HEK293T (cell line): ENCODE measurements around the gene DDX20.

ENCODE experiments used
- CTCF ChIA-PET: fragments of 350-600 bp; formaldehyde crosslinking; extraction: SDS; loops from one replicate; lab custom pipeline; 2021; ENCODE audit warnings: antibody characterized with exemption, inconsistent platforms; lab: Yijun Ruan, JAX
- POLR2A ChIA-PET: fragments of 350-600 bp; formaldehyde crosslinking; extraction: SDS; loops from one replicate; lab custom pipeline; 2020; ENCODE audit warnings: antibody characterized with exemption, inconsistent platforms; lab: Yijun Ruan, JAX
- DNase-seq: peaks from one replicate; pipeline ENCODE4 v3.0.0; 2012; ENCODE audit warnings: mixed read lengths; ENCODE audit errors: extremely low spot score
- ARNT ChIP-seq: fragments of 450-650 bp; IDR thresholded peaks from 2 replicates; pipeline ENCODE4 v1.6.1; 2017; ENCODE audit warnings: mild to moderate bottlenecking
- BHLHE40 ChIP-seq: fragments of 450-650 bp; IDR thresholded peaks from 2 replicates; pipeline ENCODE4 v1.6.1; 2016; ENCODE audit warnings: mild to moderate bottlenecking, moderate library complexity, borderline replicate concordance
- CTBP1 ChIP-seq: fragments of 450-650 bp; IDR thresholded peaks from 2 replicates; pipeline ENCODE4 v1.6.1; 2016; ENCODE audit warnings: borderline replicate concordance
- ELF4 ChIP-seq: fragments of 450-650 bp; IDR thresholded peaks from 2 replicates; pipeline ENCODE4 v1.6.1; 2017; ENCODE audit warnings: antibody characterized with exemption
- FOXA1 ChIP-seq: fragments of 450-650 bp; IDR thresholded peaks from 2 replicates; pipeline ENCODE4 v1.6.1; 2016; ENCODE audit warnings: mild to moderate bottlenecking
- FOXK2 ChIP-seq: fragments of 450-650 bp; IDR thresholded peaks from 2 replicates; pipeline ENCODE4 v1.6.1; 2016; ENCODE audit warnings: mild to moderate bottlenecking
- FOXM1 ChIP-seq: fragments of 450-650 bp; IDR thresholded peaks from 2 replicates; pipeline ENCODE4 v1.6.1; 2017; ENCODE audit warnings: mild to moderate bottlenecking, borderline replicate concordance
- HDGF ChIP-seq: fragments of 450-650 bp; IDR thresholded peaks from 2 replicates; pipeline ENCODE4 v1.6.1; 2017; ENCODE audit warnings: antibody characterized with exemption, borderline replicate concordance
- L3MBTL2 ChIP-seq: fragments of 450-650 bp; conservative IDR thresholded peaks from 2 replicates; pipeline ENCODE4 v1.6.1; 2016; ENCODE audit warnings: mild to moderate bottlenecking
- LEF1 ChIP-seq: fragments of 450-650 bp; IDR thresholded peaks from 2 replicates; pipeline ENCODE4 v1.6.1; 2017; ENCODE audit warnings: mild to moderate bottlenecking, borderline replicate concordance
- NFRKB ChIP-seq: fragments of 450-650 bp; IDR thresholded peaks from 2 replicates; pipeline ENCODE4 v1.6.1; 2016; ENCODE audit warnings: mild to moderate bottlenecking, moderate library complexity
- SP1 ChIP-seq: fragments of 450-650 bp; IDR thresholded peaks from 2 replicates; pipeline ENCODE4 v1.6.1; 2017
- SUZ12 ChIP-seq: fragments of 450-650 bp; IDR thresholded peaks from 2 replicates; pipeline ENCODE4 v1.6.1; 2016; ENCODE audit warnings: mild to moderate bottlenecking
- TARDBP ChIP-seq: fragments of 450-650 bp; IDR thresholded peaks from 2 replicates; pipeline ENCODE4 v1.6.1; 2016
- ZNF384 ChIP-seq: fragments of 450-650 bp; IDR thresholded peaks from 2 replicates; pipeline ENCODE4 v1.6.1; 2016
- TF ChIP-seq, protein P1 (sequence below): fragments of 450-650 bp; IDR thresholded peaks from 2 replicates; pipeline ENCODE4 v1.6.1; 2016

Gene DDX20

GRCh38 chr1:111802984-111803383 lies 47.3 kb downstream of the DDX20 start:
- ChIA-PET POLR2A (no interaction called here), CTCF (interaction anchor here (0.6 kb wide), 1 partner anchor 588 kb away, joined by 3 read pairs; no protein-coding TSS in a partner anchor)
- no peak for DNase-seq
- TF ChIP-seq ELF4 (no peak), FOXA1 (no peak), SUZ12 (no peak), FOXM1 (no peak), CTBP1 (no peak), ARNT (no peak), BHLHE40 (no peak), SP1 (no peak)
- TF ChIP-seq, protein P1, sequence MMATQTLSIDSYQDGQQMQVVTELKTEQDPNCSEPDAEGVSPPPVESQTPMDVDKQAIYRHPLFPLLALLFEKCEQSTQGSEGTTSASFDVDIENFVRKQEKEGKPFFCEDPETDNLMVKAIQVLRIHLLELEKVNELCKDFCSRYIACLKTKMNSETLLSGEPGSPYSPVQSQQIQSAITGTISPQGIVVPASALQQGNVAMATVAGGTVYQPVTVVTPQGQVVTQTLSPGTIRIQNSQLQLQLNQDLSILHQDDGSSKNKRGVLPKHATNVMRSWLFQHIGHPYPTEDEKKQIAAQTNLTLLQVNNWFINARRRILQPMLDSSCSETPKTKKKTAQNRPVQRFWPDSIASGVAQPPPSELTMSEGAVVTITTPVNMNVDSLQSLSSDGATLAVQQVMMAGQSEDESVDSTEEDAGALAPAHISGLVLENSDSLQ: no peak

- CTCF ChIA-PET: no interaction called here
Measured at GRCh38 chr1:111803951-111804350, 48.2 kb downstream of the DDX20 start.

GRCh38 chr1:111804776-111805175 lies 49.1 kb downstream of the DDX20 start:
- POLR2A ChIA-PET: no interaction called here
- CTCF ChIA-PET: no interaction called here
- DNase-seq: no peak
- no peak for TF ChIP-seq FOXM1
- no peak for TF ChIP-seq BHLHE40
- TF ChIP-seq SUZ12: no peak
- no peak for TF ChIP-seq ELF4
- no peak for TF ChIP-seq FOXA1
- TF ChIP-seq NFRKB: no peak

More at GRCh38 chr1:111803951-111804350, 48.2 kb downstream of the DDX20 start:
- POLR2A ChIA-PET: no interaction called here
- TF ChIP-seq ZNF384 (no peak), CTBP1 (no peak), NFRKB (no peak), SP1 (no peak), ARNT (no peak), FOXK2 (no peak), TARDBP (no peak), SUZ12 (no peak), BHLHE40 (no peak), LEF1 (no peak), HDGF (no peak), ELF4 (no peak), FOXA1 (no peak), L3MBTL2 (no peak), FOXM1 (no peak)
- TF ChIP-seq, protein P1: no peak
- DNase-seq: no peak

- no peak for DNase-seq
- CTCF ChIA-PET: no interaction called here
- POLR2A ChIA-PET: no interaction called here
- TF ChIP-seq BHLHE40: no peak
- TF ChIP-seq, protein P1: no peak
- TF ChIP-seq SUZ12: no peak
- no peak for TF ChIP-seq ZNF384
- no peak for TF ChIP-seq NFRKB
- TF ChIP-seq ELF4: no peak
- TF ChIP-seq FOXA1: no peak
- no peak for TF ChIP-seq HDGF
- TF ChIP-seq FOXK2: no peak
- TF ChIP-seq SP1: no peak
- no peak for TF ChIP-seq ARNT
- no peak for TF ChIP-seq L3MBTL2
- TF ChIP-seq FOXM1: no peak
- no peak for TF ChIP-seq LEF1
Measured at GRCh38 chr1:111805251-111805650, 49.5 kb downstream of the DDX20 start.

DNA sequence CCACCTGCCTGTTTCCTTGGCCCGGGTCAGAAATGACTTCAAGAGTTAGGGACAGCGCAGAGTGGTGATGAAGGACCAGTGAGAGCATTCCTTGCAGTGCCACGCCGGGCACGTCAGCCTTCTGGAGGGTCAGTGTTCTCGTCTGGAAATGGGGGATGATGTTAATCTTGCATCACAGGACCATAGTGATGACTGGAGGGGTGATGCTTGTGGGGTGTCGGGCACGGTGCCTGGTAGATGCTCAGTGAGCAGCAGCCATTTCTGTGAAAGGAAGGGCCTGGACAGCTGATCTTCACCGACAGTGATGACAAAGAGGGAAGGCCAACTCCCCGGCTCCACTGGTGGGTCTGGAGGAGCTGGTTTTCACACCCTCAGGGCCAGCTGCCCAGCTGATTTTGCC lies 56.2 kb downstream of the DDX20 start:
- ChIA-PET CTCF (no interaction called here), POLR2A (no interaction called here)
- DNase-seq: no peak
- TF ChIP-seq FOXK2: no peak
- no peak for TF ChIP-seq FOXA1
- TF ChIP-seq L3MBTL2: no peak
- no peak for TF ChIP-seq BHLHE40
- no peak for TF ChIP-seq SUZ12
- no peak for TF ChIP-seq ARNT
- no peak for TF ChIP-seq ELF4
- TF ChIP-seq ZNF384: no peak
- TF ChIP-seq TARDBP: no peak
- TF ChIP-seq, protein P1: no peak
- TF ChIP-seq SP1: no peak
- no peak for TF ChIP-seq FOXM1
- no peak for TF ChIP-seq HDGF

DNA sequence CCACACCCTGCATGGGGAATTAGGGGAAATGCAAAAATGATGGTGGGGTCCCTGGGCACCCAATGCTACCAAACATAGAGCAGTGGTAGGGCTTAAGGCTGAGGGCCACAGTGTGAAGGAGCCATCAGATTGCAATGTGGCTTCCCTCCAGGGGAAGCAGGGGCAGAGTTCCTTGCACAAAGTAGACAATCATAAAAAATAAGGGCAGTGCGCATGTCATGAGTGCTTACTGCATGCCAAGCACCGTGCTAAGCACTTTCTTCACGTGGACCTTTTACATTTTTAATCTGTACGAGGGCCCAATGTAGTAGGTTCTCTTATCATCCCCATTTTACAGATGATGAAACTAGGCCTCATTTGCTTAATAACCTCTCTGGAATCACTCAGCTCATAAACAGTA lies 56.6 kb downstream of the DDX20 start:
- ChIA-PET POLR2A (no interaction called here), CTCF (no interaction called here)
- no peak for DNase-seq
- TF ChIP-seq, protein P1: no peak
- TF ChIP-seq HDGF (no peak), BHLHE40 (no peak), LEF1 (no peak), FOXA1 (no peak), ELF4 (no peak), FOXM1 (no peak), ZNF384 (no peak), ARNT (no peak), SP1 (no peak), TARDBP (no peak), SUZ12 (no peak), CTBP1 (no peak), L3MBTL2 (no peak)
